ENCODE results near the gene HMG20A.

HMG20A gene

GRCh38 chr15:77525907-77526594 lies 105.4 kb downstream of the HMG20A start:
- no peak for DNase-seq

- DNase-seq, result no peak
Observed at GRCh38 chr15:77526595-77527163, 106.0 kb downstream of the HMG20A start.

GRCh38 chr15:77527164-77527778 lies 106.6 kb downstream of the HMG20A start:
- no peak for DNase-seq

- no peak for DNase-seq
Observed at GRCh38 chr15:77527831-77528231, 107.1 kb downstream of the HMG20A start.

GRCh38 chr15:77528290-77528967 lies 107.7 kb downstream of the HMG20A start:
- DNase-seq, result no peak

- DNase-seq, result no peak
Observed at GRCh38 chr15:77528968-77529319, 108.3 kb downstream of the HMG20A start.

- no peak for DNase-seq
Observed at GRCh38 chr15:77529394-77530159, 108.9 kb downstream of the HMG20A start.

GRCh38 chr15:77530576-77530975 lies 109.9 kb downstream of the HMG20A start:
- DNase-seq, result no peak

- no peak for DNase-seq
Observed at GRCh38 chr15:77531191-77532000, 110.7 kb downstream of the HMG20A start.

GRCh38 chr15:77532067-77532710 lies 111.5 kb downstream of the HMG20A start:
- DNase-seq, result no peak

- DNase-seq, result no peak
Observed at GRCh38 chr15:77532846-77533245, 112.2 kb downstream of the HMG20A start.

GRCh38 chr15:77533578-77534430 lies 113.1 kb downstream of the HMG20A start:
- DNase-seq, result no peak
